HCT116 (cell line): ENCODE data around the gene CYBA. TPM values are rescaled to one million over a fixed set of nuclear protein-coding genes. Genes with fewer than 3 reads are reported as not detected.

Experiments used
- ATAC-seq: fragments of 200-7000 bp; cut with Tn5 transposase; 2 replicates; pipeline ENCODE4 v1.9.1; 2020; ENCODE audit warnings: mild to moderate bottlenecking, moderate library complexity
- BruUV-seq: library from RNA; stranded (reverse); fragments of 400-500 nt; replicated peaks from 2 replicates; lab custom pipeline; 2021; lab: Mats Ljungman, UMichigan
- CTCF ChIA-PET: fragments of 300-600 bp; sonication (Branson Sonifier 250); formaldehyde crosslinking; loops from one replicate; lab custom pipeline; 2021; ENCODE audit warnings: antibody characterized with exemption; lab: Charles Lee
- POLR2A ChIA-PET: fragments of 300-600, 350-600 bp; sonication (Branson Sonifier 250); formaldehyde crosslinking; loops from one replicate; lab custom pipeline; 2021; ENCODE audit warnings: antibody characterized with exemption; lab: Charles Lee
- RAD21 ChIA-PET, 2 experiments: fragments of 300-600 bp; sonication (Branson Sonifier 250); formaldehyde crosslinking; loops; one replicate each; lab custom pipeline; 2023; ENCODE audit warnings: low total read pairs in 2 of 2; ENCODE audit not compliant: uncharacterized antibody in 2 of 2, unreplicated experiment in 2 of 2, low non-redundant PET in 1 of 2; lab: Charles Lee
- DNase-seq: peaks from one replicate; pipeline ENCODE4 v3.0.0-alpha.2; 2010; ENCODE audit warnings: low read depth, low spot score
- H2AFZ ChIP-seq: fragments of 200-600 bp; shearing (Covaris generic), sonication (generic); 2 replicates; pipeline ENCODE4 v1.6.1; 2017; ENCODE audit warnings: low read depth, mixed run types, mixed read lengths, antibody characterized with exemption, low read length; ENCODE audit not compliant: poor library complexity, severe bottlenecking
- H3K27ac ChIP-seq: 2 replicates; pipeline ENCODE4 v1.5.1; 2012; ENCODE audit warnings: low read depth, low read length
- H3K27me3 ChIP-seq: fragments of 200-600 bp; sonication (generic); 2 replicates; pipeline ENCODE4 v1.6.1; 2016; ENCODE audit warnings: mixed run types, low read length, mixed read lengths; ENCODE audit not compliant: insufficient read depth
- H3K36me3 ChIP-seq, 2 experiments: fragments of 200-500 bp in 1 of 2; fragments of 200-600 bp in 1 of 2; sonication (Bioruptor generic) in 1 of 2; sonication (generic) in 1 of 2; 2 replicates each; pipeline versions ENCODE4 v1.5.1 to v1.6.1; 2014 to 2016; ENCODE audit warnings: low read length in 2 of 2, inconsistent platforms in 1 of 2, mixed read lengths in 1 of 2, mixed run types in 1 of 2; ENCODE audit not compliant: insufficient read depth in 2 of 2, control insufficient read depth in 1 of 2
- H3K4me1 ChIP-seq, 2 experiments: fragments of 200-600 bp in 1 of 2; sonication (generic) in 1 of 2; 2 replicates each; pipeline versions ENCODE4 v1.5.1 to v1.6.1; 2012 to 2017; ENCODE audit warnings: low read length in 2 of 2, inconsistent platforms in 1 of 2, mild to moderate bottlenecking in 1 of 2, mixed read lengths in 1 of 2, mixed run types in 1 of 2, moderate library complexity in 1 of 2; ENCODE audit not compliant: insufficient read depth in 2 of 2, control insufficient read depth in 1 of 2
- H3K4me2 ChIP-seq: fragments of 200-600 bp; sonication (generic); 2 replicates; pipeline ENCODE4 v1.6.1; 2017; ENCODE audit warnings: mixed run types, low read length, mixed read lengths
- H3K4me3 ChIP-seq, 2 experiments: fragments of 200-600 bp in 1 of 2; sonication (generic) in 1 of 2; replicated peaks in 1 of 2; 2 replicates each; pipeline ENCODE4 v1.5.1; 2011 to 2016; ENCODE audit warnings: low read length in 2 of 2, control low read depth in 1 of 2, low read depth in 1 of 2, mild to moderate bottlenecking in 1 of 2, mixed read lengths in 1 of 2, mixed run types in 1 of 2
- H3K79me2 ChIP-seq: fragments of 200-600 bp; sonication (generic); 2 replicates; pipeline ENCODE4 v1.6.1; 2017; ENCODE audit warnings: mild to moderate bottlenecking, mixed run types, low read length, moderate library complexity, mixed read lengths; ENCODE audit not compliant: insufficient read depth
- H3K9ac ChIP-seq: fragments of 200-600 bp; sonication (generic); 2 replicates; pipeline ENCODE4 v1.6.1; 2016; ENCODE audit warnings: low read length, mixed read lengths
- H3K9me2 ChIP-seq: fragments of 200-600 bp; sonication (generic), shearing (Covaris generic); 2 replicates; pipeline ENCODE4 v1.6.1; 2017; ENCODE audit warnings: mixed run types, mild to moderate bottlenecking, moderate library complexity; ENCODE audit not compliant: insufficient read depth
- H3K9me3 ChIP-seq, 2 experiments: fragments of 200-500 bp in 1 of 2; fragments of 200-600 bp in 1 of 2; sonication (Bioruptor generic) in 1 of 2; sonication (generic) in 1 of 2; 2 replicates each; pipeline ENCODE4 v1.6.1; 2014 to 2017; ENCODE audit warnings: low read length in 2 of 2, mixed read lengths in 2 of 2, inconsistent platforms in 1 of 2, low read depth in 1 of 2, mild to moderate bottlenecking in 1 of 2, mixed run types in 1 of 2, moderate library complexity in 1 of 2; ENCODE audit not compliant: control insufficient read depth in 1 of 2, insufficient read depth in 1 of 2
- H4K20me1 ChIP-seq: fragments of 200-600 bp; sonication (generic), shearing (Covaris generic); 2 replicates; pipeline ENCODE4 v1.6.1; 2017; ENCODE audit warnings: mixed run types, mild to moderate bottlenecking, moderate library complexity; ENCODE audit not compliant: insufficient read depth
- CBX3 ChIP-seq: IDR thresholded peaks from 2 replicates; pipeline ENCODE4 v1.6.1; 2012; ENCODE audit warnings: low read depth
- CEBPB ChIP-seq: IDR thresholded peaks from 2 replicates; pipeline ENCODE4 v1.6.1; 2012; ENCODE audit warnings: low read depth
- CTCF ChIP-seq, 3 experiments: fragments of 200-600 bp in 1 of 3; sonication (generic) in 1 of 3; IDR thresholded peaks in 2 of 3; conservative IDR thresholded peaks in 1 of 3; 2 replicates each; pipeline ENCODE4 v1.5.1; 2012 to 2017; ENCODE audit warnings: low read depth in 2 of 3, low read length in 2 of 3, antibody characterized with exemption in 1 of 3, borderline replicate concordance in 1 of 3, control low read depth in 1 of 3, mild to moderate bottlenecking in 1 of 3, mixed read lengths in 1 of 3, mixed run types in 1 of 3, moderate library complexity in 1 of 3; ENCODE audit not compliant: insufficient read depth in 1 of 3
- EGR1 ChIP-seq: IDR thresholded peaks from 2 replicates; pipeline ENCODE4 v1.6.1; 2012; ENCODE audit warnings: low read depth
- ELF1 ChIP-seq: IDR thresholded peaks from 2 replicates; pipeline ENCODE4 v1.6.1; 2012; ENCODE audit warnings: low read depth, borderline replicate concordance
- EZH2 ChIP-seq: fragments of 200-600 bp; sonication (generic); IDR thresholded peaks from 2 replicates; pipeline ENCODE4 v1.6.1; 2017; ENCODE audit warnings: antibody characterized with exemption, mixed run types
- FOSL1 ChIP-seq: IDR thresholded peaks from 2 replicates; pipeline ENCODE4 v1.6.1; 2012; ENCODE audit warnings: low read depth
- JUND ChIP-seq: IDR thresholded peaks from 2 replicates; pipeline ENCODE4 v1.6.1; 2012
- MAX ChIP-seq: IDR thresholded peaks from 2 replicates; pipeline ENCODE4 v1.6.1; 2012
- POLR2A ChIP-seq: IDR thresholded peaks from 2 replicates; pipeline ENCODE4 v1.7.0; 2011; ENCODE audit warnings: borderline replicate concordance; ENCODE audit not compliant: insufficient read depth, insufficient read length; ENCODE audit errors: extremely low read depth
- RAD21 ChIP-seq: IDR thresholded peaks from 2 replicates; pipeline ENCODE4 v1.6.1; 2012; ENCODE audit warnings: low read depth, mild to moderate bottlenecking
- REST ChIP-seq: IDR thresholded peaks from 2 replicates; pipeline ENCODE4 v1.6.1; 2012; ENCODE audit warnings: low read depth
- SIN3A ChIP-seq: IDR thresholded peaks from 2 replicates; pipeline ENCODE4 v1.6.1; 2012; ENCODE audit warnings: low read depth
- SP1 ChIP-seq: IDR thresholded peaks from 2 replicates; pipeline ENCODE4 v1.6.1; 2012; ENCODE audit warnings: low read depth
- SRF ChIP-seq: IDR thresholded peaks from 2 replicates; pipeline ENCODE4 v1.6.1; 2012; ENCODE audit warnings: low read depth
- YY1 ChIP-seq: IDR thresholded peaks from 2 replicates; pipeline ENCODE4 v1.6.1; 2011; ENCODE audit warnings: low read length, low read depth, moderate library complexity, mild to moderate bottlenecking; ENCODE audit not compliant: insufficient replicate concordance; ENCODE audit errors: extremely low read depth
- ZFX ChIP-seq: fragments of 450-650 bp; IDR thresholded peaks from 2 replicates; pipeline ENCODE4 v1.6.1; 2017
- ZNF274 ChIP-seq: fragments of 200-500 bp; sonication (Bioruptor generic); IDR thresholded peaks from 2 replicates; pipeline ENCODE4 v1.6.1; 2014; ENCODE audit warnings: mild to moderate bottlenecking, low read depth, low read length, inconsistent platforms
- intact Hi-C: fragments of 100-400 bp; cut with micrococcal nuclease; formaldehyde crosslinking; loops from 2 replicates; pipeline ENCODE4 v1.10.0; 2022
- total RNA-seq: library from RNA; stranded (reverse); gene quantifications from one replicate; pipeline ENCODE4 v1.2.1, GENCODE V29; 2021; ENCODE audit not compliant: unreplicated experiment

CYBA gene
- total RNA-seq, 1 experiment from 2014 or later, result 321 TPM

GRCh38 chr16:88658714-88659113 lies 7.9 kb upstream of the CYBA start:
- Histone ChIP-seq H3K4me1 (peaks cover 0 to 11% of the 10 kb centered on the region in 2 experiments; a peak in 3 of 4 replicates), H3K9ac (no peak overlapping the region), H4K20me1 (no peaks in the 10 kb centered on the region), H3K4me3 (no peak overlapping the region), H3K36me3 (peaks cover 4 to 6% of the 10 kb centered on the region in 2 experiments; a peak in 2 of 4 replicates), H3K9me3 (no peaks in the 10 kb centered on the region), H3K9me2 (no peaks in the 10 kb centered on the region), H3K27me3 (no peaks in the 10 kb centered on the region), H3K4me2 (no peak overlapping the region), H2AFZ (no peak overlapping the region), H3K27ac (no peak overlapping the region), H3K79me2 (peaks cover 33% of the 10 kb centered on the region)
- CTCF ChIA-PET, result interaction anchor here (0.5 kb wide), 1 partner anchor 16 kb away, joined by 3 read pairs; no protein-coding TSS in a partner anchor
- RAD21 ChIA-PET, result no interaction called here
- no peak for TF ChIP-seq SIN3A
- no peak for TF ChIP-seq CBX3
- TF ChIP-seq SP1, result no peak
- TF ChIP-seq RAD21, result no peak
- POLR2A ChIA-PET, result no interaction called here
- BruUV-seq, result no TSS peak
- no peak for ATAC-seq
- intact Hi-C loops, result no loop called here
- DNase-seq, result no peak

- Histone ChIP-seq H2AFZ (no peak overlapping the region), H3K9ac (no peak overlapping the region), H3K4me1 (peaks cover under 1 to 7% of the 10 kb centered on the region in 2 experiments; a peak in 3 of 4 replicates), H3K79me2 (peaks cover 25% of the 10 kb centered on the region), H4K20me1 (no peaks in the 10 kb centered on the region), H3K27me3 (no peaks in the 10 kb centered on the region), H3K27ac (no peak overlapping the region), H3K4me3 (no peak overlapping the region), H3K9me2 (no peaks in the 10 kb centered on the region), H3K36me3 (peaks cover 4 to 6% of the 10 kb centered on the region in 2 experiments; a peak in 2 of 4 replicates), H3K4me2 (no peak overlapping the region), H3K9me3 (no peaks in the 10 kb centered on the region)
- POLR2A ChIA-PET, result no interaction called here
- no peak for ATAC-seq
- RAD21 ChIA-PET, result no interaction called here
- CTCF ChIA-PET, result no interaction called here
- DNase-seq, result no peak
- BruUV-seq, result no TSS peak
- intact Hi-C loops, result no loop called here
- TF ChIP-seq ZNF274 (no peak), SP1 (no peak), JUND (no peak), CTCF (IDR thresholded peaks at IDR 0.05 in 2 of 3, conservative IDR thresholded peaks at IDR 0.05 in 1 of 3; ENCODE audit: borderline replicate concordance in 1 of 3, insufficient read depth in 1 of 3, low read depth in 2 of 3, low read length in 2 of 3) (no peak), EGR1 (no peak), REST (no peak), YY1 (no peak), CEBPB (no peak), MAX (no peak), ELF1 (no peak), EZH2 (no peak), POLR2A (no peak), FOSL1 (no peak), SRF (no peak), ZFX (no peak)
These were observed 6.5 kb upstream of the CYBA start for GRCh38 chr16:88657371-88657770.
